OCI-LY1 (cell line): ENCODE measurements around the gene GMNN.

Experiments used
- H2AFZ ChIP-seq: fragments of 200-600 bp; sonication (generic), shearing (Covaris generic); 2 replicates; pipeline ENCODE4 v1.6.0; 2014; ENCODE audit warnings: antibody characterized with exemption, mild to moderate bottlenecking, low read length
- H3F3A ChIP-seq: fragments of 200-600 bp; sonication (generic), shearing (Covaris generic); 2 replicates; pipeline ENCODE4 v1.6.0; 2014; ENCODE audit warnings: mild to moderate bottlenecking, antibody characterized with exemption, low read length, moderate library complexity; ENCODE audit not compliant: insufficient read depth
- H3K27ac ChIP-seq: fragments of 200-600 bp; sonication (generic); 2 replicates; pipeline ENCODE4 v1.5.1; 2014; ENCODE audit warnings: low read length, mixed run types, mild to moderate bottlenecking, low read depth; ENCODE audit not compliant: poor library complexity, severe bottlenecking
- H3K27me3 ChIP-seq: fragments of 200-600 bp; sonication (generic); 2 replicates; pipeline ENCODE4 v1.6.0; 2014; ENCODE audit warnings: antibody characterized with exemption, mild to moderate bottlenecking, low read length, moderate library complexity; ENCODE audit not compliant: insufficient read depth
- H3K36me3 ChIP-seq: fragments of 200-600 bp; sonication (generic); 2 replicates; pipeline ENCODE4 v1.6.1; 2014; ENCODE audit warnings: mild to moderate bottlenecking, antibody characterized with exemption, low read length, moderate library complexity, mixed read lengths; ENCODE audit not compliant: insufficient read depth
- H3K4me1 ChIP-seq: fragments of 200-600 bp; sonication (generic); 2 replicates; pipeline ENCODE4 v1.5.1; 2014; ENCODE audit warnings: mild to moderate bottlenecking, low read length, moderate library complexity; ENCODE audit not compliant: insufficient read depth, severe bottlenecking
- H3K4me2 ChIP-seq: fragments of 200-600 bp; sonication (generic), shearing (Covaris generic); 2 replicates; pipeline ENCODE4 v1.6.1; 2014; ENCODE audit warnings: low read length
- H3K4me3 ChIP-seq: fragments of 200-600 bp; sonication (generic); 2 replicates; pipeline ENCODE4 v1.5.1; 2014; ENCODE audit warnings: low read length, low read depth, mild to moderate bottlenecking, mixed read lengths; ENCODE audit not compliant: poor library complexity, severe bottlenecking
- H3K79me2 ChIP-seq: fragments of 200-600 bp; shearing (Covaris generic); 2 replicates; pipeline ENCODE4 v1.6.1; 2016; ENCODE audit warnings: mixed run types, low read length, mixed read lengths; ENCODE audit not compliant: insufficient read depth
- H3K9ac ChIP-seq: fragments of 200-600 bp; sonication (generic), shearing (Covaris generic); 2 replicates; pipeline ENCODE4 v1.6.1; 2014; ENCODE audit warnings: mild to moderate bottlenecking, low read length, mixed read lengths
- H3K9me2 ChIP-seq: fragments of 200-600 bp; sonication (generic), shearing (Covaris generic); 2 replicates; pipeline ENCODE4 v1.6.1; 2014; ENCODE audit warnings: low read depth, mild to moderate bottlenecking, low read length, mixed read lengths
- H3K9me3 ChIP-seq: fragments of 200-600 bp; shearing (Covaris generic); 2 replicates; pipeline ENCODE4 v1.6.1; 2014; ENCODE audit warnings: low read length, mixed read lengths
- H4K20me1 ChIP-seq: fragments of 200-600 bp; sonication (generic), shearing (Covaris generic); 2 replicates; pipeline ENCODE4 v1.6.0; 2016; ENCODE audit warnings: mild to moderate bottlenecking, low read length; ENCODE audit not compliant: insufficient read depth
- EZH2 ChIP-seq: fragments of 200-600 bp; sonication (generic), shearing (Covaris generic); IDR thresholded peaks from 2 replicates; pipeline ENCODE4 v1.8.0; 2017; ENCODE audit warnings: borderline replicate concordance, mixed run types, mild to moderate bottlenecking, antibody characterized with exemption, low read length, moderate library complexity, mixed read lengths
- TF ChIP-seq, protein P1 (sequence below): fragments of 200-600 bp; sonication (generic), shearing (Covaris generic); IDR thresholded peaks from 2 replicates; pipeline ENCODE4 v1.5.1; 2017; ENCODE audit warnings: mild to moderate bottlenecking, antibody characterized with exemption, low read length, moderate library complexity, mixed read lengths

The GMNN gene

DNA sequence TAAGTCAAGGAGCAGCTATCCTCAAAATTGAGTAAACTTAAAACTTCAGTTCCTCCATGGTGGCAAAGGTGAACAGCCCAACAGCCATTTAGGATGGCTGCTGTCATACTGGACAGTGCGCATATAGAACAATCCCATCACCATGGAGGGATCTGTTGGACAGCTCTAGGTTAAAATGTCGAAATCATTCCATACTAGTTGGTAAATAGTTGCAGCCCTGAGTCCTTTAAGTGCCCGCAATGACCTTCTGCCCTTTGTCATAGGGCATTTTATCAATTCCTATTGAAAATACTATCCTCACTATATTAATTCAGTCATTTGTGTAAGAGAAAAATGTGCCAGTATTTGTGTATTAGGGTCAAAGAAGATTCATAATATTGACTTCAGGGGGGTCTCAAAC lies 32.8 kb downstream of the GMNN start:
- no peaks in the 10 kb centered on the region for H3F3A ChIP-seq
- H3K9ac ChIP-seq, result no peak overlapping the region
- H4K20me1 ChIP-seq, result no peaks in the 10 kb centered on the region
- no peaks in the 10 kb centered on the region for H3K27me3 ChIP-seq
- H3K36me3 ChIP-seq, result peaks cover 45% of the 10 kb centered on the region; the same call in 1 of the 2 replicates
- no peak overlapping the region for H2AFZ ChIP-seq
- no peaks in the 10 kb centered on the region for H3K4me1 ChIP-seq
- no peak overlapping the region for H3K27ac ChIP-seq
- no peaks in the 10 kb centered on the region for H3K9me2 ChIP-seq
- H3K4me2 ChIP-seq, result no peak overlapping the region
- no peaks in the 10 kb centered on the region for H3K79me2 ChIP-seq
- H3K4me3 ChIP-seq, result no peak overlapping the region
- TF ChIP-seq, protein P1, sequence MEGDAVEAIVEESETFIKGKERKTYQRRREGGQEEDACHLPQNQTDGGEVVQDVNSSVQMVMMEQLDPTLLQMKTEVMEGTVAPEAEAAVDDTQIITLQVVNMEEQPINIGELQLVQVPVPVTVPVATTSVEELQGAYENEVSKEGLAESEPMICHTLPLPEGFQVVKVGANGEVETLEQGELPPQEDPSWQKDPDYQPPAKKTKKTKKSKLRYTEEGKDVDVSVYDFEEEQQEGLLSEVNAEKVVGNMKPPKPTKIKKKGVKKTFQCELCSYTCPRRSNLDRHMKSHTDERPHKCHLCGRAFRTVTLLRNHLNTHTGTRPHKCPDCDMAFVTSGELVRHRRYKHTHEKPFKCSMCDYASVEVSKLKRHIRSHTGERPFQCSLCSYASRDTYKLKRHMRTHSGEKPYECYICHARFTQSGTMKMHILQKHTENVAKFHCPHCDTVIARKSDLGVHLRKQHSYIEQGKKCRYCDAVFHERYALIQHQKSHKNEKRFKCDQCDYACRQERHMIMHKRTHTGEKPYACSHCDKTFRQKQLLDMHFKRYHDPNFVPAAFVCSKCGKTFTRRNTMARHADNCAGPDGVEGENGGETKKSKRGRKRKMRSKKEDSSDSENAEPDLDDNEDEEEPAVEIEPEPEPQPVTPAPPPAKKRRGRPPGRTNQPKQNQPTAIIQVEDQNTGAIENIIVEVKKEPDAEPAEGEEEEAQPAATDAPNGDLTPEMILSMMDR, result no peak
- no peak for TF ChIP-seq EZH2
- H3K9me3 ChIP-seq, result no peaks in the 10 kb centered on the region

DNA sequence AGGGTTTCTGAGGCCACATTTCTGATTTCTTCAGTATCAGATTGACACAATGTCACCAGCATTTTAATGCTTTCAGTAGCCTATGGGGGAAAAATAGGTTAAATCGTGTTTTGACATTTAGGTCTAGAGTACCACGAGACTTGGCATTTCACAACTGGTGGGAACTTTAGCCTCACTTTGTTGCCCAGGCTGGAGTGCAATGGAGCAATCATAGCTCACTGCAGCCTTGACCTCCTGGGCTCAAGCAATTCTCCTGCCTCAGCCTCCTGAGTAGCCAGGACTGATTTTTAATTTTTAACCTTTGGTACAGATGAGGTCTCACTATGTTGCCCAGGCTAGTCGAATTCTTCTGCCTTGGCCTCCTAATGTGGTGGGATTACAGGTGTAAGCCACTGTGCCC lies 35.0 kb downstream of the GMNN start:
- no peaks in the 10 kb centered on the region for H4K20me1 ChIP-seq
- peaks cover 38% of the 10 kb centered on the region; the same call in 1 of the 2 replicates for H3K36me3 ChIP-seq
- H3K4me1 ChIP-seq, result no peaks in the 10 kb centered on the region
- no peak overlapping the region for H3K4me3 ChIP-seq
- H3F3A ChIP-seq, result no peaks in the 10 kb centered on the region
- no peak overlapping the region for H3K27ac ChIP-seq
- H3K4me2 ChIP-seq, result no peak overlapping the region
- H3K9me2 ChIP-seq, result no peaks in the 10 kb centered on the region
- H2AFZ ChIP-seq, result no peak overlapping the region
- no peaks in the 10 kb centered on the region for H3K27me3 ChIP-seq
- H3K9ac ChIP-seq, result no peak overlapping the region
- TF ChIP-seq, protein P1, result no peak
- no peak for TF ChIP-seq EZH2
- no peaks in the 10 kb centered on the region for H3K9me3 ChIP-seq
- H3K79me2 ChIP-seq, result no peaks in the 10 kb centered on the region

DNA sequence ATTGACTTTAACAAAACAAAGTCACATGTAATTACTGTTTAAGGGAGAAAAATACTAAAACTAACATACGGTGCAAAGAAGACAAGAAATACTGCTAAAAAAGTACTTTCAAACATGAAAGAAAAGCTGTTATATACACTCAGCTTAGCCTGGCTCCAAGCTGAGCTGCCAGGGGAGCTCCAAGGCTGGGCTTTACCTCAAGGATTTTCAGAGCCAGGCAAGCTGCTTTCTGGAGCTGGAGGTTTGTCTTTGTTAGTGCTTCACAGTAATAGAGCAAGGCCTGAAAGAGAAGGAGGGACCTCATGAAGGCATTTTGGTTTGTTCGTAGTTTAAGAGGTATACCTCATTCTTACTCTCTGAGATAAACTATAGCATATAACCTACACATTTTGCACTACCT lies 43.6 kb downstream of the GMNN start:
- no peaks in the 10 kb centered on the region for H4K20me1 ChIP-seq
- no peak overlapping the region for H3K9ac ChIP-seq
- no peaks in the 10 kb centered on the region for H3K27me3 ChIP-seq
- H3K9me2 ChIP-seq, result no peaks in the 10 kb centered on the region
- no peak overlapping the region for H3K4me2 ChIP-seq
- H3K27ac ChIP-seq, result no peak overlapping the region
- H3K4me3 ChIP-seq, result no peak overlapping the region
- no peaks in the 10 kb centered on the region for H3F3A ChIP-seq
- peaks cover 13% of the 10 kb centered on the region; the same call in 1 of the 2 replicates for H3K36me3 ChIP-seq
- TF ChIP-seq, protein P1, result no peak
- TF ChIP-seq EZH2, result no peak
- no peaks in the 10 kb centered on the region for H3K9me3 ChIP-seq
- no peaks in the 10 kb centered on the region for H3K4me1 ChIP-seq
- no peaks in the 10 kb centered on the region for H3K79me2 ChIP-seq
- no peak overlapping the region for H2AFZ ChIP-seq
